Skeletal muscle tissue (tissue), 4 donors: Measurements from ENCODE around the gene GALNT12. TPM values are rescaled to one million over a fixed set of nuclear protein-coding genes. Genes with fewer than 3 reads are reported as not detected.

Experiments
- H3K27ac ChIP-seq: one replicate; pipeline ENCODE4 v1.7.0; 2013; ENCODE audit warnings: mild to moderate bottlenecking, low read depth, low read length, inconsistent platforms
- H3K27me3 ChIP-seq, 3 donors: one replicate each; pipeline ENCODE4 v1.7.0; 2013; ENCODE audit warnings: low read length in 3 of 3; ENCODE audit not compliant: control insufficient read depth in 3 of 3, insufficient read depth in 3 of 3
- H3K36me3 ChIP-seq, 3 donors: one replicate each; pipeline ENCODE4 v1.7.0; 2013; ENCODE audit warnings: low read length in 3 of 3; ENCODE audit not compliant: control insufficient read depth in 3 of 3, insufficient read depth in 3 of 3
- H3K4me1 ChIP-seq, 3 donors: one replicate each; pipeline ENCODE4 v1.7.0; 2013; ENCODE audit warnings: low read length in 3 of 3, mild to moderate bottlenecking in 3 of 3; ENCODE audit not compliant: control insufficient read depth in 3 of 3, insufficient read depth in 3 of 3
- H3K4me3 ChIP-seq, 3 donors: one replicate each; pipeline ENCODE4 v1.7.0; 2013; ENCODE audit warnings: low read length in 3 of 3
- H3K9ac ChIP-seq, 3 donors: one replicate each; pipeline ENCODE4 v1.7.0; 2013; ENCODE audit warnings: low read length in 3 of 3, mild to moderate bottlenecking in 3 of 3, moderate library complexity in 2 of 3, low read depth in 1 of 3
- H3K9me3 ChIP-seq, 3 donors: one replicate each; pipeline ENCODE4 v1.7.0; 2013; ENCODE audit warnings: low read length in 3 of 3; ENCODE audit not compliant: control insufficient read depth in 3 of 3
- total RNA-seq: library from RNA; depleted of rRNA; stranded (reverse); fragments of >200 nt; gene quantifications from one replicate; pipeline ENCODE4 v1.2.3, GENCODE V29; 2014
- donor health status: Osteomylitis.

Gene GALNT12
- total RNA-seq, 1 donor from 2014 or later, result 1.6 TPM

GRCh38 chr9:98839724-98840123, 32.3 kb downstream of the GALNT12 start:
- Histone ChIP-seq H3K9me3 (no peaks in the 10 kb centered on the region), H3K9ac (no peak overlapping the region)

DNA sequence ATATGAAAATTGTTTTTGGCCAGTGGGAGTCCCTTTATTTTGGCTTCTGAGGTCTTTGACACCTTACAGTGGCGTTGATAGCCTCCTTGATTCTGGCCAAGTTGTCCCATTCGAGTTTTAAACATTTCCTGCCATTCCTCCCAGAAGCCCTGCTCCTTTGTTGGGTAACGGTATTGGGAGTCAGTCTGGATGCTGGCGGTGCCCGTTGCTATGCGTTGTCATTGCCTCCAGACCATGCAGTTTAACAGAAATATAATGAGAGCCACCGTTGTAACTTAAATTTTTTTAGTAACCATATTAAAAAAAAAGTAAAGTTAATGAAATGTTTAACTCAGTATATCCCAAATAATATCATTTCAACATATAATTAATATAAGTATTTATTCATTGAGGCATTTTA, 35.0 kb downstream of the GALNT12 start:
- no peaks in the 10 kb centered on the region for H3K9me3 ChIP-seq
- H3K9ac ChIP-seq, result no peak overlapping the region
- peaks cover 0 to 5% (median 0%) of the 10 kb centered on the region in 3 donors for H3K27me3 ChIP-seq
- H3K27ac ChIP-seq, result no peak overlapping the region
- H3K4me3 ChIP-seq, result no peak overlapping the region
- no peaks in the 10 kb centered on the region for H3K4me1 ChIP-seq
- H3K36me3 ChIP-seq, result no peaks in the 10 kb centered on the region

More at GRCh38 chr9:98839724-98840123, 32.3 kb downstream of the GALNT12 start:
- no peak overlapping the region for H3K27ac ChIP-seq
- no peaks in the 10 kb centered on the region for H3K4me1 ChIP-seq
- no peak overlapping the region for H3K4me3 ChIP-seq
- no peaks in the 10 kb centered on the region for H3K27me3 ChIP-seq
- H3K36me3 ChIP-seq, result no peaks in the 10 kb centered on the region

DNA sequence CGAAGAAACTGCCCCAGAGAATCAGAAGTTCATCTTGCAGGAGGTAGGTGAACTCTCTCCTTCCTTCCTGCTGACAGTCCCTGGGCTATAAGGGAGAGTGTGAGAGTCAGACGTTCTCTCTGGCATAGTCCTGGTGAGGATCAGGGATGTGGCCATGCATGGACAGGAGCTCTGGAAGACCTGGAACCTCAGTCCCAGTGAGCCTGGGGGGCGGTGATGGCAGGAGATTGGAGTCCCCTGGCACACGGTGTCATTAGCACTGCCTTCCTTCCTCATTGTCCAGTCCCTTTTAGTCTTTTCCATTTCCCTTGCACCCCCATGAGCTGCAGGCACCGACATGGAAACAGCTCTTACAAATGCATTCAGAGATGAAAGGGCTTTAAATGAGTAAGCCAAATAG, 38.6 kb downstream of the GALNT12 start:
- Histone ChIP-seq H3K9me3 (no peaks in the 10 kb centered on the region), H3K27ac (no peak overlapping the region), H3K9ac (no peak overlapping the region)

DNA sequence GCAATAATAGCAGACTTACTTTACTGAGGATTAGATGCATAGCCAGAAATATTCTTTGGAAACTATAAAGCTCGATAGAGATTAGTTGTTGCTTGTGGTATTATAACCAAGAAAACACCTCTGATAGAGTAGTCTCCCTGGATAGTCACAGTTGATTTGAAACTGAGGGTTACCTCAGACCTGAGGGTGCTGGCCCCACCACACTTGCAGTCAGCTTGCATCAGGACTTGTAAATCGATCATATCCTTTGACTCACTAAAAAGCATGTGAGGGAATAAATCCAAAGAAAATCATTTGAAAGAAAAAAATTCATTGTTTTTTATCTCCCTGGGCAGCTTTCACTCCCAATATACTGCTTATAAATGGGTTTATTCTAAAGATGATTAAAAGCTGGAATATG, 39.4 kb downstream of the GALNT12 start:
- Histone ChIP-seq H3K4me1 (peaks cover 0 to 5% (median 2%) of the 10 kb centered on the region in 3 donors), H3K9ac (no peak overlapping the region), H3K9me3 (no peaks in the 10 kb centered on the region), H3K36me3 (no peaks in the 10 kb centered on the region), H3K4me3 (no peak overlapping the region), H3K27me3 (peaks cover 0 to 5% (median 0%) of the 10 kb centered on the region in 3 donors), H3K27ac (no peak overlapping the region)

More for the DNA sequence above, 38.6 kb downstream of the GALNT12 start:
- Histone ChIP-seq H3K27me3 (peaks cover 0 to 5% (median 0%) of the 10 kb centered on the region in 3 donors), H3K4me3 (no peak overlapping the region), H3K4me1 (peaks cover 0 to 5% (median 2%) of the 10 kb centered on the region in 3 donors), H3K36me3 (no peaks in the 10 kb centered on the region)

- Histone ChIP-seq H3K36me3 (no peaks in the 10 kb centered on the region), H3K9me3 (no peaks in the 10 kb centered on the region), H3K4me3 (peak overlapping the region; percentile 59 to 61 (median 60)), H3K27me3 (peaks cover 0 to 5% (median 0%) of the 10 kb centered on the region in 3 donors), H3K9ac (peak overlapping the region; percentile 4 to 68 (median 34)), H3K4me1 (peaks cover 0 to 5% (median 2%) of the 10 kb centered on the region in 3 donors), H3K27ac (no peak overlapping the region)
These were observed 41.1 kb downstream of the GALNT12 start for GRCh38 chr9:98848450-98849149.

- Histone ChIP-seq H3K27ac (no peak overlapping the region), H3K27me3 (peaks cover 0 to 5% (median 0%) of the 10 kb centered on the region in 3 donors), H3K36me3 (no peaks in the 10 kb centered on the region), H3K9me3 (no peaks in the 10 kb centered on the region), H3K4me1 (peaks cover 0 to 5% (median 2%) of the 10 kb centered on the region in 3 donors), H3K9ac (no peak overlapping the region), H3K4me3 (no peak overlapping the region)
These were observed 42.1 kb downstream of the GALNT12 start for GRCh38 chr9:98849563-98849962.

DNA sequence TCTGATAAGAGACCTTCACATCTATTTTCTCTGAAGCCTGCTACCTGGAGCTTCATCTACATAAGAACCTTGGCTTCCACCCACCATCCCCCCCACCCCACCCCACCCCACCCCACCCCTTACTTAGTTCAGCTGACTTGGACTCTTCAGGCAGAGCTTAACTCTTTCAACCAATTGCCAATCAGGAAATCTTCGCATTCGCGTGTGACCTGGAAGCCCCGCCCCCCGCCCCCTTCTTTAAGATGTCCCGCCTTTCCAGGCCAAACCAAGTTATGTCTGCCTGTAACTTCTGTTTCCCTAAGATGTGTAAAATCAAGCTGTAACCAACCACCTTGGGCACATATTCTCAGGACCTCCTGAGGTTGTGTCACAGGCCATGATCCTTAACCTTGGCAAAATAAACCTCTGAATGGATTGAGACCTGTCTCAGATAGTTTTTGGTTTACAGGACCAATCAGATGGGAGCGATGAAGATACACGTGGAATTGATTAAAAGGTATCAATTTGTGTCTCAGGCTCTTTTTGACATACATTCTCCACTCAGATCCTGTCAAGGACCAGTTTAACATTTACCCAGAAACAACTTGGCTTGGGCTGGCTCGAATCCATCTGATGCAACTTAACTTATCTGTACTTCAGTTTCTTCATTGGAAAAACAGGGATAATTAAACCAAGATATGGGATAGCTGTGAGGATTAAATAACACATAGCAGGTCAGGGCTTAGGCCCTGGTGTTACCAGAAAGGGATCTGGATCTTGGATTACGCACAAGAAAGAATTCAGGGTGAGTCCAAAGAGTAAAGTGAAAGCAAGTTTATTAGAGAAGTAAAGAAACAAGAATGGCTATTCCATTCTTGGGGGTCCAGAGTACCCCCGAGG, 43.6 kb downstream of the GALNT12 start:
- H3K27ac ChIP-seq, result no peak overlapping the region

DNA sequence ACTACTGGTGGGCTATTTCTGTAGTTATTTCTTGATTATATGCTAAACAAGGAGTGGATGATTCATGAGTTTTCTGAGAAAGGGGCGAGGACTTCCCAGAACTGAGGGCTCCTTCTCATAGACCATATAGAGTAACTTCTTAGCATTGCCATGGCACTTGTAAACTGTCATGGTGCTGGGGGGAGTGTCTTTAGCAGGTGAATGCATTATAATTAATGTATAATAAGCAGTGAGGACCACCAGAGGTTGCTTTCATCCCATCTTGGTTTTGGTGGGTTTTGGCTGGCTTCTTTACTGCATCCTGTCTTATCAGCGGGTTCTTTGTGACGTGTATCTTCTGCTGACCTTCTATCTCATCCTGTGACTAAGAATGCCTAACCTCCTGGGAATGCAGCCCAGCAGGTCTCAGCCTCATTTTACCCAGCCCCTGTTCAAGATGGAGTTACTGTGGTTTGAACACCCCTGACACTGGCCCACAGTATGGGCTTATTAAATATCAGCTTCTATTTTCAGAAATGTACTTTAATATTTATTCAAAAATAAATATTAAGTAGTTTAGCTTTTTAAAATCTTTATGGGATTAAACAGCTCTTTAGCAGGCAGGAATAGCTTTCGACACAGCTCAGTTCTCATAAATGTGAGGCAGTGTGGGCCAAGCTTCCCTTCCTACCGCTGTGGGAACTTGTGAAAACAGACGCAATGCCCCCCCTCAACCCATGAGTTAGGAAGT, 44.4 kb downstream of the GALNT12 start:
- H3K9ac ChIP-seq, result no peak overlapping the region

More for the DNA sequence above, 43.6 kb downstream of the GALNT12 start:
- Histone ChIP-seq H3K27me3 (no peaks in the 10 kb centered on the region), H3K9ac (no peak overlapping the region), H3K4me3 (no peak overlapping the region), H3K9me3 (no peaks in the 10 kb centered on the region), H3K4me1 (peaks cover 0 to 5% (median 2%) of the 10 kb centered on the region in 3 donors), H3K36me3 (no peaks in the 10 kb centered on the region)

GRCh38 chr9:98852460-98852734, 44.9 kb downstream of the GALNT12 start:
- H3K4me1 ChIP-seq, result peaks cover 0 to 5% (median 2%) of the 10 kb centered on the region in 3 donors
- H3K27ac ChIP-seq, result no peak overlapping the region
- no peaks in the 10 kb centered on the region for H3K36me3 ChIP-seq
- peaks cover 0 to 3% (median 0%) of the 10 kb centered on the region in 3 donors for H3K9me3 ChIP-seq
- no peak overlapping the region for H3K9ac ChIP-seq
- H3K4me3 ChIP-seq, result no peak overlapping the region
- no peaks in the 10 kb centered on the region for H3K27me3 ChIP-seq

More for the DNA sequence above, 44.4 kb downstream of the GALNT12 start:
- Histone ChIP-seq H3K9me3 (peaks cover 0 to 3% (median 0%) of the 10 kb centered on the region in 3 donors), H3K27ac (no peak overlapping the region), H3K4me3 (no peak overlapping the region), H3K4me1 (peaks cover 0 to 5% (median 2%) of the 10 kb centered on the region in 3 donors), H3K27me3 (no peaks in the 10 kb centered on the region), H3K36me3 (no peaks in the 10 kb centered on the region)
